NCI-H1092 treated with DMSO at 0.1 percent for 48 hours (cell line): ENCODE results near the gene STAMBP.

Experiments used
- DNase-seq: peaks from one replicate; lab custom pipeline; 2025; lab: John Stamatoyannopoulos, UW

Gene STAMBP

GRCh38 chr2:73906847-73907505 is 78.2 kb downstream of the STAMBP start:
- DNase-seq, result no peak

GRCh38 chr2:73907840-73908452 is 79.2 kb downstream of the STAMBP start:
- DNase-seq, result peak; percentile 85

- DNase-seq, result no peak
These were observed 80.2 kb downstream of the STAMBP start for GRCh38 chr2:73908689-73909652.

- no peak for DNase-seq
These were observed 82.2 kb downstream of the STAMBP start for GRCh38 chr2:73910873-73911547.

GRCh38 chr2:73911548-73912208 is 82.9 kb downstream of the STAMBP start:
- DNase-seq, result no peak

GRCh38 chr2:73913414-73914054 is 84.8 kb downstream of the STAMBP start:
- DNase-seq, result no peak

- DNase-seq, result no peak
These were observed 85.9 kb downstream of the STAMBP start for GRCh38 chr2:73914667-73915066.

GRCh38 chr2:73915437-73915993 is 86.8 kb downstream of the STAMBP start:
- DNase-seq, result no peak

- no peak for DNase-seq
These were observed 87.9 kb downstream of the STAMBP start for GRCh38 chr2:73916666-73917065.

- DNase-seq, result no peak
These were observed 88.5 kb downstream of the STAMBP start for GRCh38 chr2:73917296-73917695.

- no peak for DNase-seq
These were observed 89.0 kb downstream of the STAMBP start for GRCh38 chr2:73917696-73918207.

GRCh38 chr2:73918856-73919255 is 90.1 kb downstream of the STAMBP start:
- no peak for DNase-seq

GRCh38 chr2:73919596-73920228 is 91.0 kb downstream of the STAMBP start:
- no peak for DNase-seq

- DNase-seq, result no peak
These were observed 92.1 kb downstream of the STAMBP start for GRCh38 chr2:73920577-73921545.

GRCh38 chr2:73921581-73921980 is 92.8 kb downstream of the STAMBP start:
- no peak for DNase-seq

- DNase-seq, result no peak
These were observed 93.9 kb downstream of the STAMBP start for GRCh38 chr2:73922681-73923080.
